HEK293 (cell line): ENCODE results near the gene LAMA4.

ENCODE experiments used
- CTCF ChIA-PET: fragments of 350-600 bp; formaldehyde crosslinking; extraction: SDS; loops from one replicate; lab custom pipeline; 2021; ENCODE audit warnings: antibody characterized with exemption; lab: Yijun Ruan, JAX
- POLR2A ChIA-PET: fragments of 300-600 bp; formaldehyde crosslinking; extraction: SDS; loops from one replicate; lab custom pipeline; 2020; ENCODE audit warnings: antibody characterized with exemption, inconsistent platforms; lab: Yijun Ruan, JAX
- H3K27ac ChIP-seq: fragments of 200-500 bp; sonication (Bioruptor generic); 2 replicates; pipeline ENCODE4 v1.5.1; 2014; ENCODE audit warnings: low read depth, low read length, control low read depth, inconsistent platforms; ENCODE audit errors: extremely low read depth
- H3K36me3 ChIP-seq, 2 experiments: fragments of 200-500 bp in 1 of 2; sonication (Bioruptor generic) in 1 of 2; 1 replicate in 1 of 2; 2 replicates in 1 of 2; pipeline ENCODE4 v1.5.1; 2014 to 2017; ENCODE audit warnings: inconsistent platforms in 2 of 2, low read length in 2 of 2; ENCODE audit not compliant: control insufficient read depth in 2 of 2, insufficient read depth in 1 of 2
- H3K4me1 ChIP-seq: fragments of 200-500 bp; sonication (Bioruptor generic); 2 replicates; pipeline ENCODE4 v1.5.1; 2014; ENCODE audit warnings: mild to moderate bottlenecking, low read length, inconsistent platforms; ENCODE audit not compliant: control insufficient read depth, insufficient read depth
- H3K4me3 ChIP-seq: 2 replicates; pipeline ENCODE4 v1.5.1; 2011; ENCODE audit warnings: low read depth, mild to moderate bottlenecking, control low read depth, low read length, moderate library complexity
- H3K9me3 ChIP-seq: fragments of 200-500 bp; sonication (Bioruptor generic); 2 replicates; pipeline ENCODE4 v1.5.1; 2014; ENCODE audit warnings: low read depth, low read length, inconsistent platforms; ENCODE audit not compliant: control insufficient read depth, insufficient read depth
- PRDM4 ChIP-seq: fragments of 450-650 bp; formaldehyde crosslinking; IDR thresholded peaks from 2 replicates; pipeline ENCODE4 v1.5.1; 2017; ENCODE audit warnings: missing biosample characterization, missing genetic modification characterization
- TSHZ1 ChIP-seq: fragments of 450-650 bp; formaldehyde crosslinking; IDR thresholded peaks from 2 replicates; pipeline ENCODE4 v1.5.1; 2016; ENCODE audit warnings: missing biosample characterization, missing genetic modification characterization, borderline replicate concordance
- ZBTB44 ChIP-seq: fragments of 450-650 bp; IDR thresholded peaks from 2 replicates; pipeline ENCODE4 v1.5.1; 2018; ENCODE audit warnings: missing biosample characterization, mild to moderate bottlenecking, missing genetic modification characterization
- ZFHX2 ChIP-seq: fragments of 450-650 bp; formaldehyde crosslinking; conservative IDR thresholded peaks from 2 replicates; pipeline ENCODE4 v1.5.1; 2016; ENCODE audit warnings: missing biosample characterization, missing genetic modification characterization
- ZIC2 ChIP-seq: fragments of 450-650 bp; formaldehyde crosslinking; IDR thresholded peaks from 2 replicates; pipeline ENCODE4 v1.5.1; 2016; ENCODE audit warnings: missing biosample characterization, missing genetic modification characterization
- ZNF274 ChIP-seq, 2 experiments: fragments of 200-500 bp in 1 of 2; fragments of 450-650 bp in 1 of 2; sonication (Bioruptor generic) in 1 of 2; formaldehyde crosslinking in 1 of 2; IDR thresholded peaks; 2 replicates each; pipeline versions ENCODE4 v1.5.1 to v1.6.1; 2014 to 2016; ENCODE audit warnings: borderline replicate concordance in 1 of 2, inconsistent platforms in 1 of 2, low read length in 1 of 2, missing biosample characterization in 1 of 2, missing genetic modification characterization in 1 of 2
- ZNF48 ChIP-seq: fragments of 450-650 bp; formaldehyde crosslinking; IDR thresholded peaks from 2 replicates; pipeline ENCODE4 v1.5.1; 2016; ENCODE audit warnings: missing biosample characterization, missing genetic modification characterization
- ZNF518A ChIP-seq: fragments of 450-650 bp; formaldehyde crosslinking; conservative IDR thresholded peaks from 2 replicates; pipeline ENCODE4 v1.5.1; 2016; ENCODE audit warnings: low read depth, missing biosample characterization, missing genetic modification characterization
- ZNF548 ChIP-seq: fragments of 450-650 bp; formaldehyde crosslinking; IDR thresholded peaks from 2 replicates; pipeline ENCODE4 v1.5.1; 2016; ENCODE audit warnings: missing biosample characterization, missing genetic modification characterization
- ZNF624 ChIP-seq: fragments of 450-650 bp; formaldehyde crosslinking; IDR thresholded peaks from 2 replicates; pipeline ENCODE4 v1.5.1; 2017; ENCODE audit warnings: missing biosample characterization, missing genetic modification characterization
- ZNF692 ChIP-seq: fragments of 450-650 bp; formaldehyde crosslinking; IDR thresholded peaks from 2 replicates; pipeline ENCODE4 v1.5.1; 2016; ENCODE audit warnings: missing biosample characterization, missing genetic modification characterization
- ZNF792 ChIP-seq: fragments of 450-650 bp; formaldehyde crosslinking; IDR thresholded peaks from 2 replicates; pipeline ENCODE4 v1.5.1; 2016; ENCODE audit warnings: missing biosample characterization, missing genetic modification characterization

The LAMA4 gene

GRCh38 chr6:112117554-112117953, 136.8 kb downstream of the LAMA4 start:
- H3K27ac ChIP-seq: no peak overlapping the region
- ChIA-PET POLR2A (no interaction called here), CTCF (interaction anchor here (0.5 kb wide), 1 partner anchor 84 kb away, joined by 4 read pairs; no protein-coding TSS in a partner anchor)
- H3K36me3 ChIP-seq: peaks cover 0 to 4% of the 10 kb centered on the region in 2 experiments; a peak in 1 of 3 replicates
- H3K4me3 ChIP-seq: no peak overlapping the region
- TF ChIP-seq ZFHX2 (tag by site-specific recombination) (no peak), PRDM4 (tag by site-specific recombination) (no peak), ZNF624 (tag by site-specific recombination) (no peak), ZNF692 (tag by site-specific recombination) (no peak), TSHZ1 (tag by site-specific recombination) (no peak), ZNF274 (IDR thresholded peaks at IDR 0.05; ENCODE audit: low read length) (no peak), ZNF274 (tag by site-specific recombination; IDR thresholded peaks at IDR 0.05; ENCODE audit: borderline replicate concordance) (no peak), ZNF518A (no peak), ZIC2 (tag by site-specific recombination) (no peak), ZBTB44 (tag by site-specific recombination) (no peak), ZNF792 (tag by site-specific recombination) (no peak), ZNF48 (tag by site-specific recombination) (no peak), ZNF548 (no peak)
- H3K4me1 ChIP-seq: no peaks in the 10 kb centered on the region
- H3K9me3 ChIP-seq: no peaks in the 10 kb centered on the region
